HepG2 (cell line): ENCODE measurements around the gene PSMB3. TPM values are rescaled to one million over a fixed set of nuclear protein-coding genes. Genes with fewer than 3 reads are reported as not detected.

ENCODE experiments used
- EEA1 ChIP-seq: sonication (generic); formaldehyde crosslinking; IDR thresholded peaks from 2 replicates; pipeline ENCODE4 v1.5.1; 2020; ENCODE audit warnings: mild to moderate bottlenecking, missing genetic modification reagents, borderline replicate concordance
- GTF2F1 ChIP-seq: fragments of 150-350 bp; IDR thresholded peaks from 2 replicates; pipeline ENCODE4 v1.6.1; 2014; ENCODE audit warnings: low read length
- KLF9 ChIP-seq: IDR thresholded peaks from 2 replicates; pipeline ENCODE4 v1.6.1; 2016; ENCODE audit warnings: low read depth
- MBD4 ChIP-seq: IDR thresholded peaks from 2 replicates; pipeline ENCODE4 v1.6.1; 2012; ENCODE audit warnings: low read length, inconsistent platforms, borderline replicate concordance
- MEIS1 ChIP-seq: sonication (generic); formaldehyde crosslinking; IDR thresholded peaks from 2 replicates; pipeline ENCODE4 v1.9.0; 2021; ENCODE audit warnings: mild to moderate bottlenecking, missing genetic modification reagents, moderate library complexity, borderline replicate concordance
- MLLT10 ChIP-seq: sonication (generic); formaldehyde crosslinking; IDR thresholded peaks from 2 replicates; pipeline ENCODE4 v1.4.0; 2020; ENCODE audit warnings: missing genetic modification reagents
- MYNN ChIP-seq: sonication (generic); formaldehyde crosslinking; IDR thresholded peaks from 2 replicates; pipeline ENCODE4 v1.4.0; 2020; ENCODE audit warnings: mild to moderate bottlenecking, low read depth, missing genetic modification reagents
- NFKBIZ ChIP-seq: IDR thresholded peaks from 2 replicates; pipeline ENCODE4 v1.6.1; 2018; ENCODE audit warnings: missing genetic modification reagents, missing compliant biosample characterization
- POLR2A ChIP-seq, 2 experiments: IDR thresholded peaks; 2 replicates each; pipeline ENCODE4 v1.6.1; 2011; ENCODE audit warnings: low read depth in 2 of 2, low read length in 2 of 2, mild to moderate bottlenecking in 1 of 2, moderate library complexity in 1 of 2; ENCODE audit not compliant: insufficient read depth in 1 of 2
- PPARG ChIP-seq: conservative IDR thresholded peaks from 2 replicates; pipeline ENCODE4 v1.6.1; 2016; ENCODE audit warnings: missing biosample characterization, missing genetic modification reagents
- SNRNP70 ChIP-seq: fragments of 200-400 bp; formaldehyde crosslinking; IDR thresholded peaks from 2 replicates; pipeline ENCODE4 v1.6.1; 2017; ENCODE audit warnings: mild to moderate bottlenecking, low read depth, low read length, moderate library complexity
- SSRP1 ChIP-seq: IDR thresholded peaks from 2 replicates; pipeline ENCODE4 v1.6.1; 2016; ENCODE audit warnings: control low read depth
- YY1 ChIP-seq: IDR thresholded peaks from 2 replicates; pipeline ENCODE4 v1.6.1; 2011; ENCODE audit warnings: low read length, low read depth, moderate library complexity, mild to moderate bottlenecking; ENCODE audit not compliant: insufficient read depth, insufficient replicate concordance
- ZBTB10 ChIP-seq: sonication (generic); formaldehyde crosslinking; IDR thresholded peaks from 2 replicates; pipeline ENCODE4 v1.4.0; 2020; ENCODE audit warnings: missing genetic modification reagents, borderline replicate concordance
- ZC3H13 ChIP-seq: sonication (generic); formaldehyde crosslinking; IDR thresholded peaks from 2 replicates; pipeline ENCODE4 v1.8.1; 2023; ENCODE audit warnings: mild to moderate bottlenecking, missing genetic modification reagents, moderate library complexity
- ZC3H4 ChIP-seq: sonication (generic); formaldehyde crosslinking; IDR thresholded peaks from 2 replicates; pipeline ENCODE4 v1.4.0; 2020; ENCODE audit warnings: missing genetic modification reagents, borderline replicate concordance
- ZFP62 ChIP-seq: sonication (generic); formaldehyde crosslinking; IDR thresholded peaks from 2 replicates; pipeline ENCODE4 v1.4.0; 2020; ENCODE audit warnings: missing genetic modification reagents
- ZNF256 ChIP-seq: sonication (generic); formaldehyde crosslinking; conservative IDR thresholded peaks from 2 replicates; pipeline ENCODE4 v1.4.0; 2020; ENCODE audit warnings: missing genetic modification reagents
- ZNF788 ChIP-seq: sonication (generic); formaldehyde crosslinking; IDR thresholded peaks from 2 replicates; pipeline ENCODE4 v1.5.0; 2020; ENCODE audit warnings: mild to moderate bottlenecking, missing genetic modification reagents, borderline replicate concordance
- polyA plus RNA-seq, 8 experiments: library from polyadenylated mRNA; depleted of rRNA in 3 of 8; stranded (reverse) in 7 of 8; unstranded in 1 of 8; fragments of >200 nt; fragmentation: Illumina TruSeq in 4 of 8; extraction: Trizol in 4 of 8; gene quantifications; 2 replicates each; pipeline versions ENCODE4 v1.2.1 to v1.2.3, GENCODE V29; 2011 to 2016; ENCODE audit warnings: low read depth in 4 of 8, missing spikeins in 1 of 8, mixed read lengths in 1 of 8; ENCODE audit not compliant: insufficient read depth in 1 of 8
- total RNA-seq, 5 experiments: library from RNA; depleted of rRNA; stranded (reverse); fragments of >200 nt; fragmentation: Illumina TruSeq; extraction: Trizol; gene quantifications; 2 replicates each; pipeline ENCODE4 v1.2.3, GENCODE V29; 2016; ENCODE audit warnings: low read depth in 1 of 5
- TF ChIP-seq, protein P1 (sequence below): sonication (generic); formaldehyde crosslinking; IDR thresholded peaks from 2 replicates; pipeline ENCODE4 v1.4.0; 2020; ENCODE audit warnings: mild to moderate bottlenecking, missing genetic modification reagents
- TF ChIP-seq, protein P2 (sequence below): sonication (generic); formaldehyde crosslinking; IDR thresholded peaks from 2 replicates; pipeline ENCODE4 v1.5.0; 2020; ENCODE audit warnings: mild to moderate bottlenecking, missing genetic modification reagents

PSMB3 gene
- total and polyA plus RNA-seq, 2 of the 13 experiments (the other 11 are each of a cell fraction or from before 2014, with no cell fraction given) = 366 to 517 TPM

GRCh38 chr17:38750312-38751121, 2.0 kb upstream of the PSMB3 start (continued):
- no peak for TF ChIP-seq ZNF256 (CRISPR knock-in tag)
- TF ChIP-seq ZFP62 (CRISPR knock-in tag) = no peak
- no peak for TF ChIP-seq SNRNP70
- no peak for TF ChIP-seq ZC3H13
- no peak for TF ChIP-seq MBD4
- no peak for TF ChIP-seq YY1
- no peak for TF ChIP-seq NFKBIZ (CRISPR knock-in tag)
- no peak; the same call in 1 of the 2 replicates for TF ChIP-seq MEIS1
- TF ChIP-seq, protein P1, sequence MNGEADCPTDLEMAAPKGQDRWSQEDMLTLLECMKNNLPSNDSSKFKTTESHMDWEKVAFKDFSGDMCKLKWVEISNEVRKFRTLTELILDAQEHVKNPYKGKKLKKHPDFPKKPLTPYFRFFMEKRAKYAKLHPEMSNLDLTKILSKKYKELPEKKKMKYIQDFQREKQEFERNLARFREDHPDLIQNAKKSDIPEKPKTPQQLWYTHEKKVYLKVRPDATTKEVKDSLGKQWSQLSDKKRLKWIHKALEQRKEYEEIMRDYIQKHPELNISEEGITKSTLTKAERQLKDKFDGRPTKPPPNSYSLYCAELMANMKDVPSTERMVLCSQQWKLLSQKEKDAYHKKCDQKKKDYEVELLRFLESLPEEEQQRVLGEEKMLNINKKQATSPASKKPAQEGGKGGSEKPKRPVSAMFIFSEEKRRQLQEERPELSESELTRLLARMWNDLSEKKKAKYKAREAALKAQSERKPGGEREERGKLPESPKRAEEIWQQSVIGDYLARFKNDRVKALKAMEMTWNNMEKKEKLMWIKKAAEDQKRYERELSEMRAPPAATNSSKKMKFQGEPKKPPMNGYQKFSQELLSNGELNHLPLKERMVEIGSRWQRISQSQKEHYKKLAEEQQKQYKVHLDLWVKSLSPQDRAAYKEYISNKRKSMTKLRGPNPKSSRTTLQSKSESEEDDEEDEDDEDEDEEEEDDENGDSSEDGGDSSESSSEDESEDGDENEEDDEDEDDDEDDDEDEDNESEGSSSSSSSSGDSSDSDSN (CRISPR knock-in tag) = no peak
- TF ChIP-seq ZBTB10 = no peak
- TF ChIP-seq KLF9 = no peak
- TF ChIP-seq, protein P2, sequence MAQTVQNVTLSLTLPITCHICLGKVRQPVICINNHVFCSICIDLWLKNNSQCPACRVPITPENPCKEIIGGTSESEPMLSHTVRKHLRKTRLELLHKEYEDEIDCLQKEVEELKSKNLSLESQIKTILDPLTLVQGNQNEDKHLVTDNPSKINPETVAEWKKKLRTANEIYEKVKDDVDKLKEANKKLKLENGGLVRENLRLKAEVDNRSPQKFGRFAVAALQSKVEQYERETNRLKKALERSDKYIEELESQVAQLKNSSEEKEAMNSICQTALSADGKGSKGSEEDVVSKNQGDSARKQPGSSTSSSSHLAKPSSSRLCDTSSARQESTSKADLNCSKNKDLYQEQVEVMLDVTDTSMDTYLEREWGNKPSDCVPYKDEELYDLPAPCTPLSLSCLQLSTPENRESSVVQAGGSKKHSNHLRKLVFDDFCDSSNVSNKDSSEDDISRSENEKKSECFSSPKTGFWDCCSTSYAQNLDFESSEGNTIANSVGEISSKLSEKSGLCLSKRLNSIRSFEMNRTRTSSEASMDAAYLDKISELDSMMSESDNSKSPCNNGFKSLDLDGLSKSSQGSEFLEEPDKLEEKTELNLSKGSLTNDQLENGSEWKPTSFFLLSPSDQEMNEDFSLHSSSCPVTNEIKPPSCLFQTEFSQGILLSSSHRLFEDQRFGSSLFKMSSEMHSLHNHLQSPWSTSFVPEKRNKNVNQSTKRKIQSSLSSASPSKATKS (CRISPR knock-in tag) = no peak
- no peak for TF ChIP-seq PPARG (CRISPR knock-in tag)
- no peak for TF ChIP-seq MYNN
- peak; percentile 28; the same call in 1 of the 2 replicates for TF ChIP-seq ZNF788 (CRISPR knock-in tag)
- no peak for TF ChIP-seq GTF2F1
- no peak for TF ChIP-seq EEA1 (CRISPR knock-in tag)
- no peak for TF ChIP-seq POLR2A (IDR thresholded peaks at IDR 0.05; ENCODE audit: insufficient read depth in 1 of 2, low read depth in 2 of 2, low read length in 2 of 2)
- TF ChIP-seq MLLT10 (CRISPR knock-in tag) = no peak
- TF ChIP-seq SSRP1 (CRISPR knock-in tag) = no peak
- peak; percentile 58; the same call in 1 of the 2 replicates for TF ChIP-seq ZC3H4 (CRISPR knock-in tag)
